Tibial nerve (tissue), 4 donors: Measurements from ENCODE around the gene TBC1D13.

Source experiments
- CTCF ChIP-seq, 5 experiments: fragments of 200-600 bp in 3 of 5; fragments of 450-650 bp in 2 of 5; sonication (generic) in 3 of 5; IDR thresholded peaks; one replicate each; pipeline ENCODE4 v1.5.1; 2016 to 2019; ENCODE audit warnings: antibody characterized with exemption in 5 of 5, mild to moderate bottlenecking in 3 of 5, moderate library complexity in 2 of 5
- EP300 ChIP-seq, 2 donors: sonication (generic); formaldehyde crosslinking; IDR thresholded peaks; one replicate each; pipeline ENCODE4 v1.6.1; 2017; ENCODE audit warnings: antibody characterized with exemption in 2 of 2, mild to moderate bottlenecking in 1 of 2
- POLR2A ChIP-seq, 2 donors: fragments of 450-650 bp; IDR thresholded peaks; one replicate each; pipeline ENCODE4 v1.6.1; 2017; ENCODE audit warnings: antibody characterized with exemption in 2 of 2, mild to moderate bottlenecking in 2 of 2, moderate library complexity in 2 of 2

DNA sequence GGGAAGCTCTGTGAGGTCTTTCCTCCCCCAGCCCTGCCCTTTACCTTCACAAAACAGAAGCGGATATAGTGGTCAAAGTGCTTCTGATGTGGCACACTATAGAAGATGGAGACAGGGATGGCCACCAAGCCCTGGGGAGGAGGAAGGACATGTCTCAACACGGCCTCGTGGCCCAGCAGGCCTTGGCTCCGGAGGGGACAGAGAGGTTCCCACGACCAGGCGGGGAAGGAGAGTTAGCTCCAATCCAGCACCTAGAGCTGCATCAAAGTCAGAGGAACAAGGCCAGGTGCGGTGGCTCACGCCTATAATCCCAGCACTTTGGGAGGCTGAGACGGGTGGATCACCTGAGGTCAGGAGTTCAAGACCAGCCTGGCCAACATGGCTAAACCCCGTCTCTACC, 46.6 kb downstream of the TBC1D13 start:
- no peak for TF ChIP-seq CTCF (IDR thresholded peaks at IDR 0.05)
- no peak for TF ChIP-seq POLR2A (IDR thresholded peaks at IDR 0.05)
- no peak for TF ChIP-seq EP300 (IDR thresholded peaks at IDR 0.05)
